Spinal cord (tissue), 10 donors: ENCODE data around the gene HEPHL1. TPM values are rescaled to one million over a fixed set of nuclear protein-coding genes. Genes with fewer than 3 reads are reported as not detected.
"Not testable (repeated sequence)": the region's sequence is repeated elsewhere in the genome, so short reads cannot be mapped to it uniquely, and the experiment has no call there.

Experiments
- DNase-seq, 6 donors: peaks; one replicate each; pipeline versions ENCODE4 v3.0.0 to v3.0.0-alpha.2; 2013 to 2015; ENCODE audit warnings: low spot score in 6 of 6, low read depth in 4 of 6
- H3K27ac ChIP-seq: one replicate; pipeline ENCODE4 v1.5.1; 2013; ENCODE audit warnings: low read depth, low read length, control low read depth
- H3K27me3 ChIP-seq: one replicate; pipeline ENCODE4 v1.6.1; 2013; ENCODE audit warnings: low read length; ENCODE audit not compliant: control insufficient read depth, insufficient read depth
- H3K36me3 ChIP-seq: one replicate; pipeline ENCODE4 v1.6.1; 2013; ENCODE audit warnings: low read length; ENCODE audit not compliant: control insufficient read depth, insufficient read depth
- H3K4me1 ChIP-seq: one replicate; pipeline ENCODE4 v1.6.1; 2013; ENCODE audit warnings: low read length; ENCODE audit not compliant: control insufficient read depth, insufficient read depth
- H3K4me3 ChIP-seq: one replicate; pipeline ENCODE4 v1.5.1; 2013; ENCODE audit warnings: low read depth, low read length, control low read depth
- H3K9me3 ChIP-seq: one replicate; pipeline ENCODE4 v1.6.1; 2013; ENCODE audit warnings: low read length; ENCODE audit not compliant: control insufficient read depth, insufficient read depth
- WGBS: methylation state at CpG from one replicate; pipeline ENCODE4 v1.1.5; 2013; ENCODE audit warnings: missing lambda C conversion rate; ENCODE audit not compliant: insufficient coverage; 5-methylcytosine and 5-hydroxymethylcytosine counted together
- polyA plus RNA-seq, 2 donors: library from polyadenylated mRNA; unstranded; fragments of 120-200 nt; gene quantifications; one replicate each; pipeline ENCODE4 v1.2.1, GENCODE V29; 2013; ENCODE audit not compliant: insufficient read length in 2 of 2
- small RNA-seq: library from RNA; depleted of rRNA; stranded (forward); fragments of <200 nt; gene quantifications from one replicate; pipeline ENCODE3, GENCODE V24; 2014; ENCODE audit warnings: low replicate concordance
- total RNA-seq, 2 donors: library from RNA; depleted of rRNA in 1 of 2; stranded (reverse); fragments of 120-200 nt in 1 of 2; fragments of >200 nt in 1 of 2; gene quantifications; one replicate each; pipeline versions ENCODE4 v1.2.3 to v1.2.4, GENCODE V29; 2013 to 2014
- donor health status: healthy.

HEPHL1 gene
- total and polyA plus RNA-seq, 4 donors = under 0.01 to 0.06 TPM; not detected in 2

GRCh38 chr11:94150704-94151685 lies 129.8 kb downstream of the HEPHL1 start:
- no peaks in the 10 kb centered on the region for H3K36me3 ChIP-seq
- H3K27ac ChIP-seq = no peak overlapping the region
- H3K4me3 ChIP-seq = no peak overlapping the region
- peaks cover 13% of the 10 kb centered on the region for H3K4me1 ChIP-seq
- no CpG with 5 or more reads among the region's 4 CpGs for WGBS
- no peaks in the 10 kb centered on the region for H3K27me3 ChIP-seq
- H3K9me3 ChIP-seq = no peaks in the 10 kb centered on the region
- DNase-seq = no peak

- H3K4me3 ChIP-seq = no peak overlapping the region
- H3K36me3 ChIP-seq = no peaks in the 10 kb centered on the region
- H3K9me3 ChIP-seq = no peaks in the 10 kb centered on the region
- no peaks in the 10 kb centered on the region for H3K27me3 ChIP-seq
- no peak for DNase-seq
- peaks cover 13% of the 10 kb centered on the region for H3K4me1 ChIP-seq
- H3K27ac ChIP-seq = no peak overlapping the region
- WGBS = 96% methylated on average over 3 of the region's 6 CpGs
These were observed 130.9 kb downstream of the HEPHL1 start for GRCh38 chr11:94151903-94152677.

GRCh38 chr11:94152678-94153065 lies 131.5 kb downstream of the HEPHL1 start:
- H3K4me1 ChIP-seq = peaks cover 9% of the 10 kb centered on the region
- no peaks in the 10 kb centered on the region for H3K9me3 ChIP-seq
- H3K4me3 ChIP-seq = no peak overlapping the region
- no peak for DNase-seq
- H3K27ac ChIP-seq = no peak overlapping the region
- H3K27me3 ChIP-seq = no peaks in the 10 kb centered on the region
- H3K36me3 ChIP-seq = no peaks in the 10 kb centered on the region
- WGBS = no CpG with 5 or more reads among the region's 6 CpGs

- peaks cover 9% of the 10 kb centered on the region for H3K4me1 ChIP-seq
- no peak for DNase-seq
- no peaks in the 10 kb centered on the region for H3K9me3 ChIP-seq
- no peak overlapping the region for H3K27ac ChIP-seq
- H3K36me3 ChIP-seq = no peaks in the 10 kb centered on the region
- H3K27me3 ChIP-seq = no peaks in the 10 kb centered on the region
- H3K4me3 ChIP-seq = no peak overlapping the region
- 67% methylated on average over 1 of the region's 3 CpGs for WGBS
These were observed 132.2 kb downstream of the HEPHL1 start for GRCh38 chr11:94153320-94153719.

GRCh38 chr11:94154095-94154856 lies 133.1 kb downstream of the HEPHL1 start:
- Histone ChIP-seq H3K4me3 (no peak overlapping the region), H3K27me3 (no peaks in the 10 kb centered on the region), H3K4me1 (peaks cover 7% of the 10 kb centered on the region), H3K36me3 (no peaks in the 10 kb centered on the region), H3K27ac (no peak overlapping the region), H3K9me3 (no peaks in the 10 kb centered on the region)
- no CpG with 5 or more reads among the region's 3 CpGs for WGBS
- DNase-seq = no peak

- not testable (repeated sequence) for H3K27me3 ChIP-seq, H3K9me3 ChIP-seq, H3K4me3 ChIP-seq, DNase-seq, H3K27ac ChIP-seq, H3K36me3 ChIP-seq, H3K4me1 ChIP-seq
- no CpG with 5 or more reads among the region's 3 CpGs for WGBS
These were observed 136.2 kb downstream of the HEPHL1 start for GRCh38 chr11:94157339-94157738.

Small RNAs within 50 kb of the gene (small RNA-seq; reads per million reads assigned to genes)
- not detected for gene AP002795.1

Other genes with a start within 250 kb of the HEPHL1 start
- gene MED17, start 237.1 kb upstream of the HEPHL1 start, total RNA-seq = 10 to 100 TPM; 32.2 to 36.2 TPM
- 10 to 100 TPM; 33.3 to 35.9 TPM for gene MED17, start 237.1 kb upstream of the HEPHL1 start, polyA plus RNA-seq
- gene VSTM5, start 170.7 kb upstream of the HEPHL1 start, total RNA-seq = 1 to 10 TPM; 2.1 to 7.2 TPM
- gene VSTM5, start 170.7 kb upstream of the HEPHL1 start, polyA plus RNA-seq = 1 to 10 TPM; 8.1 to 8.6 TPM
- 10 to 100 TPM; 46.7 to 69.9 TPM for gene PANX1, start 107.5 kb downstream of the HEPHL1 start, total RNA-seq
- 10 to 100 TPM; 29.4 to 39.9 TPM for gene PANX1, start 107.5 kb downstream of the HEPHL1 start, polyA plus RNA-seq